Ovary (tissue), 9 donors: ENCODE results near the gene BEX1. TPM values are rescaled to one million over a fixed set of nuclear protein-coding genes. Genes with fewer than 3 reads are reported as not detected.
"Not testable (repeated sequence)": the region's sequence is repeated elsewhere in the genome, so short reads cannot be mapped to it uniquely, and the experiment has no call there.

Source experiments
- DNase-seq, 5 donors: peaks; one replicate each; pipeline ENCODE4 v3.0.0-alpha.2; 2019 to 2020
- H3K27ac ChIP-seq, 2 donors: fragments of 200-600 bp; one replicate each; pipeline versions ENCODE4 v1.5.1 to v1.8.0; 2019 to 2022
- H3K27me3 ChIP-seq: fragments of 200-600 bp; one replicate; pipeline ENCODE4 v1.8.0; 2022
- H3K36me3 ChIP-seq: fragments of 200-600 bp; sonication (generic); one replicate; pipeline ENCODE4 v1.5.1; 2019
- H3K4me1 ChIP-seq: one replicate; pipeline ENCODE4 v1.8.1; 2013; ENCODE audit warnings: mild to moderate bottlenecking, moderate library complexity; ENCODE audit not compliant: insufficient read depth
- H3K4me3 ChIP-seq: fragments of 200-600 bp; sonication (generic); one replicate; pipeline ENCODE4 v1.5.1; 2017
- H3K9me3 ChIP-seq, 2 donors: fragments of 200-600 bp in 1 of 2; sonication (generic) in 1 of 2; one replicate each; pipeline versions ENCODE4 v1.5.1 to v1.8.1; 2013 to 2019; ENCODE audit warnings: mild to moderate bottlenecking in 1 of 2, moderate library complexity in 1 of 2
- CTCF ChIP-seq, 3 donors: fragments of 450-650 bp in 2 of 3; fragments of 200-600 bp in 1 of 3; IDR thresholded peaks; one replicate each; pipeline versions ENCODE4 v1.5.1 to v1.8.0; 2016 to 2022; ENCODE audit warnings: antibody characterized with exemption in 3 of 3, mild to moderate bottlenecking in 1 of 3
- EP300 ChIP-seq: sonication (generic); formaldehyde crosslinking; IDR thresholded peaks from one replicate; pipeline ENCODE4 v1.6.1; 2017; ENCODE audit warnings: antibody characterized with exemption
- POLR2A ChIP-seq: fragments of 450-650 bp; IDR thresholded peaks from one replicate; pipeline ENCODE4 v1.6.1; 2017; ENCODE audit warnings: antibody characterized with exemption, mild to moderate bottlenecking, moderate library complexity
- WGBS, 3 donors: extraction: QIAGEN DNeasy Blood & Tissue Kit in 1 of 3; methylation state at CpG; one replicate each; pipeline versions ENCODE4 v1.1.5 to v1.1.7; 2013 to 2017; 5-methylcytosine and 5-hydroxymethylcytosine counted together
- intact Hi-C, 4 donors: fragments of 100-400 bp; cut with DNase I; formaldehyde crosslinking; loops; one replicate each; pipeline versions ENCODE4 v1.11.0 to v1.15.1; 2022 to 2023
- polyA plus RNA-seq, 2 donors: library from polyadenylated mRNA; stranded (reverse); fragments of 200-250 nt in 1 of 2; fragments of 350-450 nt in 1 of 2; fragmentation: Illumina TruSeq in 1 of 2; extraction: RNeasy Lipid Tissue Mini Kit (QIAGEN cat#74804) in 1 of 2; gene quantifications; one replicate each; pipeline ENCODE4 v1.2.3, GENCODE V29; 2013 to 2014
- total RNA-seq, 7 donors: library from RNA; depleted of rRNA in 2 of 7; stranded (reverse); fragments of >200 nt in 2 of 7; fragmentation: NEBNext Ultra II Directional in 3 of 7; extraction: Animal tissue kit (Norgen Biotek cat#: 25700) in 3 of 7; gene quantifications; one replicate each; pipeline versions ENCODE4 v1.1.0 to v1.2.4, GENCODE V29; 2016 to 2023
- donor health status: DM: no; HTN: no; CAD: no; lungs with moderate emphysema.
- donor health status: DM: no; HTN: no; CAD: no.
- donor health status: Bipolar disorder and iron deficiency.
- donor health status: DM: yes; HTN: yes; CAD: no.
- donor health status: DM: no; HTN: no; CAD: no.
- donor health status: DM: yes; HTN: yes; CAD: no.

Gene BEX1
- total and polyA plus RNA-seq, 9 donors, result 8.3 to 48.9 (median 17.1) TPM

- Histone ChIP-seq H3K4me3 (no peak overlapping the region), H3K36me3 (no peaks in the 10 kb centered on the region), H3K4me1 (no peaks in the 10 kb centered on the region), H3K9me3 (no peaks in the 10 kb centered on the region), H3K27ac (no peak overlapping the region), H3K27me3 (no peaks in the 10 kb centered on the region)
- TF ChIP-seq CTCF (IDR thresholded peaks at IDR 0.05) (no peak), EP300 (no peak), POLR2A (no peak)
- 66 to 79% (median 77%) methylated on average over 3 of the region's 3 CpGs for WGBS, 3 donors
- DNase-seq, result no peak
- intact Hi-C loops, result no loop called here
Observed at GRCh38 chrX:103061486-103061885, 2.5 kb downstream of the BEX1 start.

- H3K36me3 ChIP-seq, result no peaks in the 10 kb centered on the region
- no peaks in the 10 kb centered on the region for H3K4me1 ChIP-seq
- H3K4me3 ChIP-seq, result no peak overlapping the region
- no peak overlapping the region for H3K27ac ChIP-seq
- H3K9me3 ChIP-seq, result no peaks in the 10 kb centered on the region
- 61 to 73% (median 69%) methylated on average over 2 of the region's 2 CpGs for WGBS, 3 donors
- no peaks in the 10 kb centered on the region for H3K27me3 ChIP-seq
- no peak for DNase-seq
- intact Hi-C loops, result no loop called here
- no peak for TF ChIP-seq CTCF (IDR thresholded peaks at IDR 0.05)
- TF ChIP-seq POLR2A, result no peak
- no peak for TF ChIP-seq EP300
Observed at GRCh38 chrX:103056902-103057301, 7.1 kb downstream of the BEX1 start.

DNA sequence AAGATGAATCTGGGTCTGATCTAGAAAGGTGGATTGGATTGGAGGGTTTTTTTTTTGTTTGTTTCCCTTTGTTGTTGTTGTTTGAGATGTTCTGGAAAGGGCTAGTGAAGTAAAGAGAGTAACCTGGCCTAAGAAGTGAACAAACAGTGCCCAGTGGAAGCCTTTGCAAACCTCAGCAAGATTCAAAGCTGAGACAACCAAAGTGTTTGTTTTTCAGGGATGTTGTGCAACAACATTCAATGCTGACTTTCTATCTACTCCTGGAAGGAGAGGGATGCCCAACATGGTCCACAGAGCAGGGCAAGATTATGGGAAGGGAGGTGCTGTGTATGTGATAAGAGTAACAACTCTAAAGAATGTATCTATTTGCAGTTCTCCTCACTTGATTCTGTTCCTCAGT lies 11.3 kb downstream of the BEX1 start:
- Histone ChIP-seq H3K27ac (no peak overlapping the region), H3K4me1 (no peaks in the 10 kb centered on the region), H3K27me3 (no peaks in the 10 kb centered on the region), H3K36me3 (no peaks in the 10 kb centered on the region), H3K4me3 (no peak overlapping the region), H3K9me3 (no peaks in the 10 kb centered on the region)
- TF ChIP-seq CTCF (IDR thresholded peaks at IDR 0.05) (no peak), POLR2A (no peak), EP300 (no peak)
- intact Hi-C loops, result loop anchor here in 1 of 4 donors (5.0 kb wide), 1 partner anchor 1490 kb away; no protein-coding TSS in a partner anchor
- DNase-seq, result no peak

GRCh38 chrX:103051260-103051789 lies 12.6 kb downstream of the BEX1 start:
- Histone ChIP-seq H3K36me3 (no peaks in the 10 kb centered on the region), H3K4me1 (no peaks in the 10 kb centered on the region), H3K9me3 (peaks cover 0 to 3% of the 10 kb centered on the region in 2 donors), H3K4me3 (no peak overlapping the region), H3K27ac (no peak overlapping the region), H3K27me3 (no peaks in the 10 kb centered on the region)
- DNase-seq, result no peak
- WGBS, 3 donors, result 21 to 31% (median 21%) methylated on average over 8 of the region's 8 CpGs
- TF ChIP-seq POLR2A (no peak), CTCF (IDR thresholded peaks at IDR 0.05) (no peak), EP300 (no peak)
- intact Hi-C loops, result loop anchor here in 1 of 4 donors (5.0 kb wide), 1 partner anchor 1491 kb away; no protein-coding TSS in a partner anchor

DNA sequence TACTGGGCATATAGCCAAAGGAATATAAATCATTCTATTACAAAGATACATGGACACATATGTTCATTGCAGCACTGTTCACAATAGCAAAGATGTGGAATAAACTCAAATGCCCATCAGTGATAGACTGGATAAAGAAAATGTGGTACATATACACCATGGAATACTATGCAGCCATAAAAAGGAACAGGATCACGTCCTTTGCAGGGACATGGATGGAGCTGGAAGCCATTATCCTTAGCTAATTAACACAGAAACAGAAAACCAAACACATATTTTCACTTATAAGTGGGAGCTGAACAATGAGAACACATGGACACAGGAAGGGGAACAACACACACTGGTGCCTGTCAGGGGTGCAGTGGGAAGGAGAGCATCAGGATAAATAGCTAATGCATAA lies 30.6 kb downstream of the BEX1 start:
- intact Hi-C loops, DNase-seq: not testable (repeated sequence)
- WGBS, 3 donors, result 40 to 72% (median 49%) methylated on average over 1 of the region's 1 CpG

More for the DNA sequence above, 30.6 kb downstream of the BEX1 start:
- H3K27ac ChIP-seq, H3K4me3 ChIP-seq, H3K27me3 ChIP-seq, H3K9me3 ChIP-seq, H3K36me3 ChIP-seq, H3K4me1 ChIP-seq: not testable (repeated sequence)
